ENCODE data around the gene ZSWIM8. TPM values are rescaled to one million over a fixed set of nuclear protein-coding genes. Genes with fewer than 3 reads are reported as not detected.
"Not testable (repeated sequence)": the region's sequence is repeated elsewhere in the genome, so short reads cannot be mapped to it uniquely, and the experiment has no call there.

Gene ZSWIM8
- total RNA-seq, 1 donor from 2014 or later = 46.2 TPM

- H3K9me3 ChIP-seq (replicated peaks) = no peaks in the 10 kb centered on the region
- no peaks in the 10 kb centered on the region for H3K4me1 ChIP-seq
- no peaks in the 10 kb centered on the region for H3K27me3 ChIP-seq (ENCODE audit: low read depth)
- DNase-seq = no peak
- intact Hi-C loops (cut with micrococcal nuclease) = no loop called here
- H3K36me3 ChIP-seq = peaks cover 43% of the 10 kb centered on the region
- H3K4me3 ChIP-seq = no peak overlapping the region
- H3K27ac ChIP-seq (replicated peaks) = no peak overlapping the region
- TF ChIP-seq CTCF (IDR thresholded peaks at IDR 0.05; ENCODE audit: borderline replicate concordance) = no peak
Observed at GRCh38 chr10:73827346-73828089, 42.1 kb downstream of the ZSWIM8 start.

- DNase-seq = no peak
- TF ChIP-seq CTCF (IDR thresholded peaks at IDR 0.05; ENCODE audit: borderline replicate concordance) = no peak
- Histone ChIP-seq H3K36me3 (peaks cover 43% of the 10 kb centered on the region), H3K27ac (replicated peaks) (no peak overlapping the region), H3K4me3 (no peak overlapping the region), H3K27me3 (ENCODE audit: low read depth) (no peaks in the 10 kb centered on the region), H3K9me3 (replicated peaks) (no peaks in the 10 kb centered on the region), H3K4me1 (no peaks in the 10 kb centered on the region)
- intact Hi-C loops (cut with micrococcal nuclease) = no loop called here
Observed at GRCh38 chr10:73828161-73828560, 42.8 kb downstream of the ZSWIM8 start.

- H3K36me3 ChIP-seq = peaks cover 43% of the 10 kb centered on the region
Observed at GRCh38 chr10:73829090-73829489, 43.7 kb downstream of the ZSWIM8 start.

GRCh38 chr10:73836427-73836980 lies 51.1 kb downstream of the ZSWIM8 start:
- no peaks in the 10 kb centered on the region for H3K27me3 ChIP-seq (ENCODE audit: low read depth)
- DNase-seq = no peak
- peaks cover 52% of the 10 kb centered on the region for H3K36me3 ChIP-seq
- intact Hi-C loops (cut with micrococcal nuclease) = no loop called here
- H3K9me3 ChIP-seq (replicated peaks) = no peaks in the 10 kb centered on the region
- no peak for TF ChIP-seq CTCF (IDR thresholded peaks at IDR 0.05; ENCODE audit: borderline replicate concordance)
- no peak overlapping the region for H3K4me3 ChIP-seq
- no peaks in the 10 kb centered on the region for H3K4me1 ChIP-seq
- no peak overlapping the region for H3K27ac ChIP-seq (replicated peaks)

More at GRCh38 chr10:73829090-73829489, 43.7 kb downstream of the ZSWIM8 start:
- intact Hi-C loops (cut with micrococcal nuclease); H3K4me3 ChIP-seq; H3K27me3 ChIP-seq (ENCODE audit: low read depth); H3K27ac ChIP-seq (replicated peaks); H3K4me1 ChIP-seq; H3K9me3 ChIP-seq (replicated peaks); DNase-seq: not testable (repeated sequence)

GRCh38 chr10:73837072-73837471 lies 51.7 kb downstream of the ZSWIM8 start:
- DNase-seq = no peak
- Histone ChIP-seq H3K4me3 (no peak overlapping the region), H3K36me3 (peaks cover 51% of the 10 kb centered on the region), H3K27ac (replicated peaks) (no peak overlapping the region), H3K27me3 (ENCODE audit: low read depth) (no peaks in the 10 kb centered on the region), H3K9me3 (replicated peaks) (no peaks in the 10 kb centered on the region), H3K4me1 (no peaks in the 10 kb centered on the region)
- intact Hi-C loops (cut with micrococcal nuclease) = no loop called here
- TF ChIP-seq CTCF (IDR thresholded peaks at IDR 0.05; ENCODE audit: borderline replicate concordance) = no peak

- peaks cover 59% of the 10 kb centered on the region for H3K36me3 ChIP-seq
Observed at GRCh38 chr10:73838008-73838567, 52.7 kb downstream of the ZSWIM8 start.

More at GRCh38 chr10:73838008-73838567, 52.7 kb downstream of the ZSWIM8 start:
- Histone ChIP-seq H3K4me1 (no peaks in the 10 kb centered on the region), H3K27me3 (ENCODE audit: low read depth) (no peaks in the 10 kb centered on the region), H3K9me3 (replicated peaks) (no peaks in the 10 kb centered on the region), H3K4me3 (no peak overlapping the region), H3K27ac (replicated peaks) (no peak overlapping the region)
- DNase-seq = no peak
- no peak for TF ChIP-seq CTCF (IDR thresholded peaks at IDR 0.05; ENCODE audit: borderline replicate concordance)
- intact Hi-C loops (cut with micrococcal nuclease) = no loop called here
